OCI-LY3 (cell line): Measurements from ENCODE around the gene NOC2L.
"Not testable (repeated sequence)": the region's sequence is repeated elsewhere in the genome, so short reads cannot be mapped to it uniquely, and the experiment has no call there.

Experiments
- H2AFZ ChIP-seq: fragments of 200-600, 300-600 bp; shearing (Covaris generic); 2 replicates; pipeline ENCODE4 v1.6.0; 2014; ENCODE audit warnings: antibody characterized with exemption, low read depth, low read length
- H3K27ac ChIP-seq: fragments of 200-600, 300-600 bp; sonication (generic); 2 replicates; pipeline ENCODE4 v1.5.1; 2014; ENCODE audit warnings: mild to moderate bottlenecking, low read length, moderate library complexity, mixed read lengths
- H3K27me3 ChIP-seq: fragments of 200-600, 300-600 bp; sonication (generic); 2 replicates; pipeline ENCODE4 v1.6.1; 2014; ENCODE audit warnings: low read depth, low read length, mixed read lengths
- H3K36me3 ChIP-seq: fragments of 200-600, 300-600 bp; sonication (generic); replicated peaks from 2 replicates; pipeline ENCODE3; 2014; ENCODE audit warnings: low read depth, low read length, mixed read lengths
- H3K4me1 ChIP-seq: fragments of 300-600, 200-600 bp; sonication (generic); 2 replicates; pipeline ENCODE4 v1.6.1; 2014; ENCODE audit warnings: low read length, mixed read lengths
- H3K4me2 ChIP-seq: fragments of 200-600, 300-600 bp; sonication (generic); 2 replicates; pipeline ENCODE4 v1.6.1; 2014; ENCODE audit warnings: low read length, mixed read lengths
- H3K4me3 ChIP-seq: fragments of 300-600, 200-600 bp; sonication (generic); 2 replicates; pipeline ENCODE4 v1.5.1; 2014; ENCODE audit warnings: antibody characterized with exemption, mild to moderate bottlenecking, low read length, moderate library complexity
- H3K79me2 ChIP-seq: fragments of 300-600, 200-600 bp; shearing (Covaris generic); 2 replicates; pipeline ENCODE4 v1.6.1; 2014; ENCODE audit warnings: mild to moderate bottlenecking, low read length, mixed read lengths
- H3K9ac ChIP-seq: fragments of 300-600, 200-600 bp; shearing (Covaris generic); 2 replicates; pipeline ENCODE4 v1.6.0; 2014; ENCODE audit warnings: mild to moderate bottlenecking, low read length, moderate library complexity
- H3K9me3 ChIP-seq: fragments of 200-600, 300-600 bp; shearing (Covaris generic); 2 replicates; pipeline ENCODE4 v1.6.1; 2014; ENCODE audit warnings: low read length, mixed read lengths; ENCODE audit not compliant: insufficient read depth
- H4K20me1 ChIP-seq: fragments of 200-600, 300-600 bp; sonication (generic); 2 replicates; pipeline ENCODE4 v1.6.1; 2016; ENCODE audit warnings: low read length, mixed read lengths; ENCODE audit not compliant: insufficient read depth
- EZH2phosphoT487 ChIP-seq: fragments of 200-600 bp; shearing (Covaris generic); IDR thresholded peaks from 2 replicates; pipeline ENCODE4 v1.6.1; 2018; ENCODE audit warnings: antibody characterized with exemption, mixed run types, low read depth
- TF ChIP-seq, protein P1 (sequence below): fragments of 200-600, 300-600 bp; sonication (generic); IDR thresholded peaks from 2 replicates; pipeline ENCODE4 v1.5.1; 2014; ENCODE audit warnings: antibody characterized with exemption, low read length, low read depth

NOC2L gene

DNA sequence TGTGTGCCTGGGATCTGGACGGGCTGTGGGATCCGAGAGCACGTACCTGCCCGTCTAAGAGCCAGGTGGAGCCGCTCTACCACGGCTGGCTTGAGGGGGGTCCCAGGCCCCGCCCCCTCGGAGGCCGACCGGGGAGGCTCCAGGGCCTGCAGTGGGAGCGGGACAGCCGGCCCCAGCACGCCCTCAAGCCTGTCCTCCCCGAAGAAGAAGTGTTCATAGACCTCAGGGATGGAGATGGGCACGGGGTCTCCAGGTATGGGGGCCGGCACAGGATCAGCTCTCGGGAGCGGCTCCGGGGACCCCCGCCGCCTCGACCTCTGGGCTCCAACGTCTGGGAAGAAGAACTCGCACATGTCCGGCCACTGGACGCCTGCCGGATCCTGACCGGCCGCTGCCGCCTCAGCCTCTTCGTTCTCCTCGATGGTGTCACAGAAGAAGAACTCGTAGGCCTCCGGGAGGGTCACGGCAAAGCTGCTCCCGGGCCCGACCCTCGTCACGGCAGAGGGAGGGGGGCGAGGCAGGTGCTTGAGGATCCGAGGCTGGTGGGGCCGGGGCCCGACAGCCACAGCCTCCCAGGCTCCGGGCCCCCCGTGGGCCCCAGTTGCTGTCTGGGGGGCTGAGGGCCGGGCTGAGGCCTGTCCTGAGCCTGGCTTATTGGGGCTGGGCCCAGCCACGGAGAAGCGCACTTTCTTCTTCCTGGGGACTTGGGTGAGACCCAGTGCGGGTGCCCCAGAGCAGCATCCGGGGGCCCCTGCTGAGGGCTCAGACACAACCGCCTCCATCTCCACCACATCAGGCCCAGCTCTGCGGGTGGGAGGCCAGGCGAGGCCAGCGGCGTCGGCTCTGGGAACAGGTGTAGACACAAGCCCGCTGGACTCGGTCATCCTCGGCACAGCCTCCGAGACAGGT lies 20.0 kb upstream of the NOC2L start:
- Histone ChIP-seq H3K4me2 (no peak overlapping the region), H3K4me1 (no peaks in the 10 kb centered on the region), H3K9ac (no peak overlapping the region), H3K27me3 (peaks cover 4% of the 10 kb centered on the region; the same call in 1 of the 2 replicates), H4K20me1 (no peaks in the 10 kb centered on the region), H3K79me2 (no peaks in the 10 kb centered on the region), H2AFZ (no peak overlapping the region), H3K27ac (no peak overlapping the region), H3K4me3 (no peak overlapping the region), H3K36me3 (no peaks in the 10 kb centered on the region), H3K9me3 (no peaks in the 10 kb centered on the region)
- TF ChIP-seq, protein P1, sequence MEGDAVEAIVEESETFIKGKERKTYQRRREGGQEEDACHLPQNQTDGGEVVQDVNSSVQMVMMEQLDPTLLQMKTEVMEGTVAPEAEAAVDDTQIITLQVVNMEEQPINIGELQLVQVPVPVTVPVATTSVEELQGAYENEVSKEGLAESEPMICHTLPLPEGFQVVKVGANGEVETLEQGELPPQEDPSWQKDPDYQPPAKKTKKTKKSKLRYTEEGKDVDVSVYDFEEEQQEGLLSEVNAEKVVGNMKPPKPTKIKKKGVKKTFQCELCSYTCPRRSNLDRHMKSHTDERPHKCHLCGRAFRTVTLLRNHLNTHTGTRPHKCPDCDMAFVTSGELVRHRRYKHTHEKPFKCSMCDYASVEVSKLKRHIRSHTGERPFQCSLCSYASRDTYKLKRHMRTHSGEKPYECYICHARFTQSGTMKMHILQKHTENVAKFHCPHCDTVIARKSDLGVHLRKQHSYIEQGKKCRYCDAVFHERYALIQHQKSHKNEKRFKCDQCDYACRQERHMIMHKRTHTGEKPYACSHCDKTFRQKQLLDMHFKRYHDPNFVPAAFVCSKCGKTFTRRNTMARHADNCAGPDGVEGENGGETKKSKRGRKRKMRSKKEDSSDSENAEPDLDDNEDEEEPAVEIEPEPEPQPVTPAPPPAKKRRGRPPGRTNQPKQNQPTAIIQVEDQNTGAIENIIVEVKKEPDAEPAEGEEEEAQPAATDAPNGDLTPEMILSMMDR, result no peak
- no peak for TF ChIP-seq EZH2phosphoT487

DNA sequence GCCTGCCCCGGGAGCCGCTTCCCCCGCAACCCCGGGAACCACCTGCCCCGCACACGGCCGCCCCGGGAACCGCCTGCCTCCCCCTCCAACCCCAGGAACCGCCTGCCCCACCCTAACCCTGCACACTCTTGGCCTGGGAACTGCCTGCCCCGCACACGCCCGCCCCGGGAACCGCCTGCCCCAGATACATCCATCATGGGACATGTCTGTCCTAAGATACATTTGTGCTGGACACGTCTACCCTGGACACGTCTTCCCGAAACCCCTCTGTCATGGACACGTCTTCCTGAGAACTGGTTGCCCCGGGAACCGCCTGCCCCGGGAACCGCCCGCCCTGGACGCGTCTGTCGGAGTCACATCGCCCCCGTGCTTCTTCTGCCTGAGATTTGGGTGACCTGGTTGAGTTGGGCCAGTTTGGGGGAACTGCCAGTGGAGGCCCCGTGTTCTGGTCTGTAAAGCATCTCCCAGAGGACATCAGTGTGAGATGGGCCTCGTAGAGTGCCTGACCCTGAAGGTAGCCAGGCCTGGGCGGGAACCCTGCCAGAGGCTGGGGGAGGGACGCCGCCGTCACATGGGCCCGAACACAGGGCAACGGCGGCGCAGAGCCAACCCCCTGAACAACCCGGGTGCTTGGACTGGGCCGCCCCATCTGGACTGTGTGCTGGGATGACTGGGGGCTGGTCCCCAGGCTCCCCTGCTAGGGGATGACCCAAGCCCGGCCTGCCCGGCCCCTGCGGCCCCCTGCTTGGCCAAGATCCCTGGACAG lies 19.2 kb upstream of the NOC2L start:
- Histone ChIP-seq H3K9me3 (no peaks in the 10 kb centered on the region), H3K36me3 (no peaks in the 10 kb centered on the region), H3K4me1 (no peaks in the 10 kb centered on the region), H3K27ac (no peak overlapping the region), H3K79me2 (no peaks in the 10 kb centered on the region), H3K27me3 (peaks cover 4% of the 10 kb centered on the region; the same call in 1 of the 2 replicates), H3K9ac (no peak overlapping the region), H3K4me2 (no peak overlapping the region), H3K4me3 (no peak overlapping the region), H4K20me1 (no peaks in the 10 kb centered on the region), H2AFZ (no peak overlapping the region)
- TF ChIP-seq EZH2phosphoT487, result no peak
- TF ChIP-seq, protein P1, result no peak

DNA sequence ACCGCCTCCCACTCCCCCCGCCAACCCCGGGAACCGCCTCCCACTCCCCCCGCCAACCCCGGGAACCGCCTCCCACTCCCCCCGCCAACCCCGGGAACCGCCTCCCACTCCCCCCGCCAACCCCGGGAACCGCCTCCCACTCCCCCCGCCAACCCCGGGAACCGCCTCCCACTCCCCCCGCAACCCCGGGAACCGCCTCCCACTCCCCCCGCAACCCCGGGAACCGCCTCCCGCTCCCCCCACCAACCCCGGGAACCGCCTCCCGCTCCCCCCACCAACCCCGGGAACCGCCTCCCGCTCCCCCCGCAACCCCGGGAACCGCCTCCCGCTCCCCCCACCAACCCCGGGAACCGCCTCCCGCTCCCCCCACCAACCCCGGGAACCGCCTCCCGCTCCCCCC lies 17.7 kb upstream of the NOC2L start:
- not testable (repeated sequence) for H3K4me1 ChIP-seq, H3K27me3 ChIP-seq, H4K20me1 ChIP-seq, H3K4me3 ChIP-seq, H3K4me2 ChIP-seq, H3K9me3 ChIP-seq, H2AFZ ChIP-seq, H3K79me2 ChIP-seq, H3K36me3 ChIP-seq, H3K9ac ChIP-seq, H3K27ac ChIP-seq

DNA sequence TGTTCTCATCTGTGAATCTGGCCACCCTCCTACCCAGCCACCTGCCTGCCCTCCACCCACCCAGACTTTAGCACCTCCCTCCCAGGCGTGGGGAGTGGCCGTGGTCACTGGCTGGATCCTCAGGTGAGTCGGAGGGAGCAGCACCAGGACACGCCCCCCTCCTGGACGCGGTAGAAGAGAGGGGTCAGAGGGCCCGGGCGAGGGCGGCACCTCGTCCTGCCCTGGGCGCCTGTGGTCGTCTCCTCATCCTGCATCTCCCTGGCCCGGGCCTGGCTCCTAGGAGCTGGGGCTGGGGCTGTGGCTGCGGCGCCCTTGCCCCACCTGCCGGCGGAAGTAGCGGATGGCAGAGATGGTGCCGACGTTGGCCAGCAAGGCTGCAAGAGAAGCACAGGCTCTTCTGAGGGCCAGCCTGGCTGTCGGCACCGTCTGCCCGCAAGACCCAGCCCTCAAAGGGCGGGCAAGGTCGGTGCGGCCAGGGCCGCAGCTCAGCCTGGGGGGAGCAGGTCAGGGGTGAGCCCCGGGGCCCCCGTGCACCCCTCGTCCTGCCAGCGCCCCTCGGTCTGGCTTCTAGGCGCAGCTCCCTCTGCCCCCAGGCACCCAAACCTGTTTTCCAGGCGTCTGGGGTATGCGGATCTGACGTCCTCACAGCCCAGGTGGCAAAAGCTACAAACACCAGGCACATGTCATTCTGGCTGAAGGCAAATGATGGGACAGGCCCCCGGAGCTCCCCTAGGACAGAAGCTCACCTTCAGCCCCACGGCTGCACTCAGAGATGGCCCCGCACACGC lies 17.0 kb upstream of the NOC2L start:
- Histone ChIP-seq H3K9ac (peak overlapping the region; percentile 25; the same call in 1 of the 2 replicates), H4K20me1 (no peaks in the 10 kb centered on the region), H3K4me2 (peak overlapping the region; percentile 92), H3K79me2 (no peaks in the 10 kb centered on the region), H3K36me3 (no peaks in the 10 kb centered on the region), H3K27ac (no peak overlapping the region), H2AFZ (peak overlapping the region; percentile 80), H3K4me3 (peak overlapping the region; percentile 76), H3K27me3 (peaks cover 4% of the 10 kb centered on the region; the same call in 1 of the 2 replicates), H3K9me3 (no peaks in the 10 kb centered on the region), H3K4me1 (no peaks in the 10 kb centered on the region)
- TF ChIP-seq, protein P1, result peak; percentile 47
- TF ChIP-seq EZH2phosphoT487, result no peak
